CD4-positive, alpha-beta T cell treated with Interleukin-1 beta for 1 hour (primary cell): Measurements from ENCODE around the gene HSD11B1.
A peak's percentile ranks its signal among the peaks of the same experiment; 100 is the strongest.

Experiments
- DNase-seq, 2 donors: peaks; one replicate each; pipeline ENCODE4 v3.0.0-alpha.2; 2020 to 2022

Gene HSD11B1

DNA sequence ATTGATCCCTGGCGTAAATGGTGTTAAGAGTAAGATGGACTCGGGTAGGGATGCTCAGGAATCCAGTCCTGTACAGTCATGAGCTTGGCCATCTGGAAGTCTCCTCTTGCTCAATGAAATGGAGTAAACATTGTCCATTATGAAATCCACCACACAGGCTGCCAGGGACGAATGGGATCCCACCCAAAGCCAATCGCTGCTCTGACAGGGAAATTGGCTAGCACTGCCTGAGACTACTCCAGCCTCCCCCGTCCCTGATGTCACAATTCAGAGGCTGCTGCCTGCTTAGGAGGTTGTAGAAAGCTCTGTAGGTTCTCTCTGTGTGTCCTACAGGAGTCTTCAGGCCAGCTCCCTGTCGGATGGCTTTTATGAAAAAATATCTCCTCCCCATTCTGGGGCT is at the start of gene HSD11B1:
TSS of gene HSD11B1 (plus strand) at position 263 of the 400 bp plus-strand sequence. CDS start at position 360, 97 bp downstream.
- no peak for DNase-seq

DNA sequence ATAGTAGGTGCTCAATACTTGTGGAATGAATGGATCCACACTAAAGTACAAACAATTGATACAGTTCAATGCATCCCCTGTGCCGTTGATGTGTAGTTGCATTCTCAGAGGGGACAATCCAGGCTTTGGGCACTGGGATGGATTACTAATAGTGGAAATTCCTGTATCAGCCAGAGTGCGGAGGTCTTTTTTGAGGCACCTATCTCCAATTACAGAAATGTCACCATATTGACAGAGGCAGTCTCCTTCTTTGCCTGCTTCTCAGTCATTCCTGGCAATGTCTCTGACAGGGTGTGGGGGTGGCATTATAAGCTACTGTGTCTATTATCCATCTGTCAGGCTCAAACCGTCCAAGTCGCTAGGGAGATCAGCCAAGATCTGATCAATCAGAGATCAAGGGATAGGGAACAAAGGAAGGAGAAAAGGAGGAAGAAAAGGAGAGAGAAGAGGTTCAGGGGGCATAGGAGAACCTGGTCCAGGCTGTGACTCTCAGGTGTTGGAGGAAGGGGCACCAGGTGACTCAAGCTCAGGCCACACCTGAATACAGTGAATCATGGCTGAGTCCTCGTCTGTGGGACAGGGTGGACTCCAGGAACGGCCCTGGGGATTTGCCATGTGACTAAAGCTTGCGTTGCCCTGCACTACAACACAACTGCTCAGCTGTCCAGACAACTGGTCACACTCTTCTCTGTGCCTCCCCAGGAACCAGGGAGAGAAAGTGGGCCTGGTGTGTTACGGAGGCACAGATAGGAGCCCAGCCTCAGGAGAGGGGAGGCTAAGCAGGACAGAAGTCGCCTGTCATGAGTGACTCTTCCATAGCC is 49.0 kb upstream of the HSD11B1 start:
- no peak for DNase-seq

DNA sequence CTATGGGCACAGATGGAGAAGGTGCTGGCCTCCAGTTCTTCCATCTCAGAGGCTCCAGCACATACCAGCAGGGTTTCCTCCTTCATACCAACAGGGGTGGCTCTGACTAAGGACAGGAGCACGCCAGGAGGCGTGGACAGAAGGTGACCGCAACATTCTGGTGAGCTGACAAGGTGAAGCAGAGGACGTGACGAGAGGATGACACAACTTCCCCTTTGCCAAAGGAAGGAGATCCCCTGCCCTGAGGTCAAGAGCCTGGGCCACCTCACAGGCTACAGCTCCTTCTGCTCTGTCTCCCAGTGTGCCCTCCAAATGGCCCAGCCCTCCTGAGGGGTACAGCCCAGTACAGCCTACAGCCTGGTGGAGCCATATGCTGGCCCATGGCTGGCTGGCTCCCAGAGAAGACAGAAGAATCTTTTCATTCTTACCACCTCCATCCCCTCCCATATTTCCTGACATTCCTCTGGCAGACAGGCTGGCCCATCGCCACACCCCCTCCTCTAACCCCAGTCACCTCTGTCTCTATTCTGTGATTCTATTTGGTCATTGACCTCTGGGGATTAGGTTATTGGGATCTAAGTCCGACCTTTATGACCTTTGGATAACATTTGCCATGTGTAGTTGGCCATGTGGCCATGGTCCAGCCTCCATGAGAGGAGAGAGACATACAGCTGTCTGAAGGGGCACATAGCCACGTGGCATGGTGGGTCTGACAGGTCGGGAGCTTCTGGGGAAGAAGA is 47.3 kb upstream of the HSD11B1 start:
- peak; percentile 25 to 86 for DNase-seq

DNA sequence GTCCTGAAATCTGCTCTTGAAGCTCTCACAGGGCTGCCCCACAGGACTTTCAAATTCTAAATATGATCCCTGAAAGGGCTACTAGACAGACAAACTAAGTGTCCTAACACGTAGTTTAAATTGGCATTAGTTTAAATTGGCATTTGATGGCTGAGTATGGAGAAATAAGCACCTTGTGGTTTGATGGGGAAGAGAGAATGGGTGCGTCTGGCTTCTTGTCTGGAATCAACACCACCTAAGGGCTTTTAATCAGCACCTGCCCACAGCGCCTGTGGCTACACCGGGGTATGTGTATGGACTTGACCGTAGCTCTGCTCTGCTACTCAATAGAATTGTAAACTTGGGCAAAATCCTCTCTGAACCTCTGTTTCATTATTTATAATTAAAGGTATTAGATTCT is 46.7 kb upstream of the HSD11B1 start:
- DNase-seq = no peak

DNA sequence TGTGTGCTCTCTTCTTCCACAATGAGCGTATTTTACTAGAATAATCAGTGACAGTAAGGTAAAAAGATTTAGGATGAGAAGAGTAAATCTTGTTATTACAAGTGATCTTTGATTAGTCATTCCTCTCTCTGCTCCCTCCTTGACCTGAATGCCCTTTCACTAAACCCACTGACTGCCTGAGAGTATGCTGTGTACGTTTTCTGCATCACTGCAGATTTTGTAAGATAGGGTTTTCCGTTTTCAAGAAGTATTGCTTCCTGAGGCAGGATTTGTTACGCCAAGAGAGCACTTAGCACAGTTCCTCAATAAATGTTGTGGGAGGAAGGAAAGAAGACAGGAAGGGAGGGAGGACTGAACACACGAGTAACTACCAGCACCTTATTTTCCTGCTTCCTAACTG is 44.7 kb upstream of the HSD11B1 start:
- DNase-seq = peak in 1 of 2 donors; percentile 64

DNA sequence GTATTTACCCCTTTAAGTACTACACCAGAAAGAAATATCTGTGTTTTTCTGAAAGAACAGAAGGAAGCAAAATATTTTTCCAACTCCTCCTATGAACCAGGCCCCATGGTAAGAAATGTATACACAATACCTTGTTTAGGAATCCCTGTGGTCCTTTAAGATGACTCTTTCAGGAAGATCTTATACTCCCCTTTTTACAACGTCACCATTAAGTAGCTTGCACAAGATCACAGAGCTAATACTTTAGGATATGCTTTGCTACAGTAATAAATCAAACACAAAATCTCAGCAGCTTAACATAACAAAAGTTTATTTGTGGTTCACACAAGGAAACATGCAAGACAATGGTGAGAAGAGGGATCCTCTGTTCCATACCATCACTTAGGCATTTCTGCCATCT is 43.6 kb upstream of the HSD11B1 start:
- no peak for DNase-seq

DNA sequence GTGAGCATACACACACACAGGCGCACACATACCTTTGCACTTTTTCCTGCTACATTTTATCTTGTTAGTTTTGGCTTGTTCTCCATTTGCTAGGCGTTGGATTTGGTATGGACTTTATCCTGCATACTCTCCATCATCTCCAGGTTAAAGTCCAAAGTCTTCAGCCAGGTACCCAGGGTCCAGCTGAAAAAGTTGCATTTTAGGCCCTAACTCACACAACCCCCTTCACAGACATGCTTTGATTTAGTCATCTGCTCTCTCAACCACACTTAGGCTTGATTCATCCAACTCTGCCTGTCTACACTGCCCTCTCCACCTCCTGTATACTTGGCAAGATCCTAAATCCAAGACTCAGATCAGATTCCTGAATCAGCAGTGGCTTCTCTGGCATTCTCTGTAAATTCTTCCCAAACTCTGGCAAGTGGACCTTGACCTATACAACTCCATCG is 41.7 kb upstream of the HSD11B1 start:
- DNase-seq = no peak

DNA sequence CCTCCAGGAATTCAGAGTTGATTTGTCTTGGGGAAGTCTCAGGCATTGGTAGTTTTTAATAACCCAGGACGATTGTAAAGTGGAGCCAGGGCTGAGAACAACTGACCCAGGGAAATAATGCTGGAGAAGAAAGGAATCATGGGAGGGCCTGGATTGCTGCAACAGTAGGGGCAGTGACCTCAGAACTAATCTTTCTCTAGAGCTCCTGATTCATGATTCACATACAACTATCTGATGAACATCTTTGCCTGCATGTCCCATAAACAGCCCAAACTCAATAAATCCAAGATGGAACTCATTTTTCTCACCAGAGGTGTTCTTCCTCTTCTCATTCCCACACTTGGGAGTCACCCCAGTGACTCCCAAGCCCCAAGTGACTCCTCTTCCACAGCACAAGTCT is 37.5 kb upstream of the HSD11B1 start:
- DNase-seq = no peak

DNA sequence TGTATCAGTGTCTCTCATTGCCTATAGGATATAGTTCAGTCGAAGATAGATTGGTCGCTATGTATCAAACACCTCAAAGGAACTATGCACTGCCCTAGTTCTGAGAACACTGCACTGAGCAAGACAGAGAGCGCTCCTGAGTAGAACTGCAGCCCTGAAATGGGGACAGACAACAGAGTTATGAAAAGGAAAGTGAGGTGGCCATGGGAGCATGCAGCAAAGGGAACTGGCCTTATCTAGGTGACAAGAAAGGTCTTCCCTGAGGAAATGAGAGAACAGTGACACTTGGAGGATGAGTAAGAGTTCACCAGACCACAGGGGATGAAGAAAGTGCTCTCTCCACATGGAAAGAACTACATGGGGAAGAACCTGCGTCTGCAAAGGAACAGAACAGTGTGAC is 36.9 kb upstream of the HSD11B1 start:
- DNase-seq = no peak

DNA sequence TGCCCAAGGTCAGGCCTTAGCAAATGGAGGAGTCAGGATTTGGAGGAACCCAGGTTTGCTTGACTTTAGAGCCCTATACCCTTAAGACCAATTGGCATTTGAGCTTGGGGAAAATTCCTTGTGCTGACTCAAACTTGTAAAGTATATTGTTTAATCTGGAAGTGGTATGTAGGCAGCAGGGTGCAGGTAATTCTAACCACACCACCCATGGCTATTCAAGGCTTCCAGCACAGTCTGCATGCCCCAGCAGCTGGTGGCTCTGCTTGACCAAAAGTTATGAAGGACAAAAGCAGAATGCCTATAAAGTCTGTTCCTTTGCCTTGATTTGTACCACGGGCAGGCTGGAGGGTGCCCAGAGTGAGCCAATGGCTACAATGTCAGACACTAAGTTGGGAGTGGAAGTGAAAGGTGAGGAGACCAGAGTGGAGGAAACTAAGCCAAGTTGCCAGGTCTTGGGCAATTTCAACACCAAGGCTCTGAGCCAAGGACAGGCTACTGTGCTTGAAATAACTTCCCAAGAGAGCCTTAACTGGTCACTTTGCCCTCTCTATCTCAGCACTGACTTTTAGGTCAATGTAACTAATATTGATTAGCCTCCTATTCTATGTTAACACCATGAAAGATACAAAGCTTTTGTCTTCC is 34.1 kb upstream of the HSD11B1 start:
- no peak for DNase-seq

DNA sequence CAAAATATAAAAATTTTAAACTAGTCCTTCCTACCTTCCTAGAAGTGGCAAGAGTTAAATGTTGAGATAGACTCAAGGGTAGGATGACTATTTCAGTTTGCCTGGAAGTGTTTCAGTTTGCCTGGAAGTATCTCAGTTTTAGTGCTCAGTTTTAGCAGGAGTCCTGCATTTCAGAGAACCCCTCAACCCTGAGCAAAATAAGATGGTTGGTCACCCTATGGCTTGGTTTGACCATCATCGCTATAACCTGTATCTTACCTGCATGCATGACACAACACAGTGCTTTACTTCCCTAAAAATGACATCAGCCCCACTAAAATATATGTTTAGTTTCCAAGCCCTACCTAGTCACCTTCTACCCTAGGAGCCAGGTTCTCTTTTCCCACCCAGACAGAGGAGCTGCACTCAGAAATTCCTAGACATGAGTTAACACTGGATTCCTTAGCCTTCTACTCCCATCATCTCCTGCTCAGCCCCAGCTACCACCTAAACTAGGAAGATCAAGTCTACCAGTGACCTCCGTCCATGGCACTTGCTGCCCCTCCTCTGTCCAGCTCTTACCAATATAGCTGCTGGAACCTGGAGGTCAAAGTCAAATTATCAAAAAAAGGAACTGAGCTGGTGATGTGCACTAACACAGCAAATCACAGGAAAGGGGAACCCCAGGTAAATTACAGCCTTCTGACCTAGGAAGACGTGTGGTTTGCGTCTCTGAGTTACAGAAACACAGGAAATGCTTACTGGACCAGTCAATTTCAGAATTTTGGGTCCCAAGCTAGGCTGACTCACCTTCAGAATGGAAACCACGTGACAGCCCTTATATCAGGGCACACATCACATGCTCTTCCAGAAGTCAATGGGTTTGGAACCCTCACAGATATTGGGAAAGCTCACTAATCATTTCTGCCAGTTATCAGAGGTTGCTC is 31.7 kb upstream of the HSD11B1 start:
- peak; percentile 57 to 77 for DNase-seq

DNA sequence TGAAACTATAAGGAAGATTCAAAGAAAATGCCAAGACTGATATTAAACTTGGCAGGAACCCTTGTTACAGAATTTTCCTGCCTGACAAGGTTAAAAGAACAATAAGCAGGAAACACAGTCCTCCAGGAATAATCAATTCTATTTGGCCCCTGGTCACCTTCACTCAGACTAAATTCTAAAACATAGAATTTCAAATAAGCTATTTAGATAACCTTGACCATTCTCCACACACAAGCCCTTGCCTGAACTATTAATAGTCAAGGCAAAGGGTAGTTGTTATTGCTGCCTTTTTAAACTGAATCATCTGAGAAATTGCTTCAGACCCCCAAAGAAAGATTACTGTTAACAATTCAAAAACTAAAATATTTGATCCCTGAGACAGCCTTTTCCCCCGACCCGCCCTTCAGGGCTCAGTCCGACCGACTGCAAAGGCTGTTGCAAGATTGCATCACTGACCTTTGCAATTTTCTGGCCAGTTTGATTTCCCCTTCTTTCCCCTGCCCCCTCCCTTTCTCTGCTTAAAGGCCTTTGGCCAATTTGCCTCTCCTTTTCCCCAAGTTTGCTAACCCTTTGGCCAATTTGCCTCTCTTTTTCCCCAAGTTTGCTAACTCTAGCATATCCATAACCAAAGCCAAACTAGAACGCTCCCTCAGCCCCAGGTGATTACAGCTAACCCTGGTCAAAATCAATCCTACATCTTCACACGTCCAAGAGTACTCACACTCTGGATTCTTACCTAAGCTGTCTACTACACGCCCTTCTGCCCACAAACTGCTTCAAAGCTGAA is 30.8 kb upstream of the HSD11B1 start:
- DNase-seq = peak in 1 of 2 donors; percentile 52

DNA sequence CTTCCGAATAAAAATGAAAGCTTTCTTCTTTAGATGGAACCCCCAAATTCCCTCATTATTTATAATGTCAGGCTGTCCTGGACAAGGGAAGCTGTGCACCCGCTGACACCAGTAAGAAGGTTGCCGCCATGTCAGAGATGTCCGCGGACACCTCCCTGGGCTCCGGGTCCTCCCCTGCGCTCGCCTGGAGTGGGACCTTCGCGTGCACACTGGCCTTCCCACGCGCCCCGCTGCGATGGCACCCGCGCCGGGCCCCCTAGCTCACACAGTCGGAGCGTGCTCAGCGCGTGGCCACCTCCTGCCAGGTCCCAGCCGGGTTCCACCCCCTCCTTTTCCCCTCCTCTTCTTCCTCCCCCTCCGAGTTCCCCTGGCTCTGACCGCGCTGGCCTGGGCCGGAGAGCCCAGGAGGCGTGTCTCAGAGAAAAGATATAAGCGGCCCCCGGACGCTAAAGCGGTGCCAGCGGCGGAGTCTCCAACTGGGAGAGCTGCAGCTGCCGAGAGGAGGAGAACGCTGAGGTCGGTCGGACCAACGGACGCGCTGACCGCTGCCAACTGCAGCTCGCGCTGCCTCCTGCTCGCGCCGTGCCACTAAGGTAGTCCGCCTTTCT is 29.6 kb upstream of the HSD11B1 start, which contains the start of gene G0S2:
TSS of gene G0S2 (plus strand) at position 456 of the 608 bp plus-strand sequence. CDS start 273 bp downstream, outside the sequence.
- peak; percentile 30 to 80 for DNase-seq

DNA sequence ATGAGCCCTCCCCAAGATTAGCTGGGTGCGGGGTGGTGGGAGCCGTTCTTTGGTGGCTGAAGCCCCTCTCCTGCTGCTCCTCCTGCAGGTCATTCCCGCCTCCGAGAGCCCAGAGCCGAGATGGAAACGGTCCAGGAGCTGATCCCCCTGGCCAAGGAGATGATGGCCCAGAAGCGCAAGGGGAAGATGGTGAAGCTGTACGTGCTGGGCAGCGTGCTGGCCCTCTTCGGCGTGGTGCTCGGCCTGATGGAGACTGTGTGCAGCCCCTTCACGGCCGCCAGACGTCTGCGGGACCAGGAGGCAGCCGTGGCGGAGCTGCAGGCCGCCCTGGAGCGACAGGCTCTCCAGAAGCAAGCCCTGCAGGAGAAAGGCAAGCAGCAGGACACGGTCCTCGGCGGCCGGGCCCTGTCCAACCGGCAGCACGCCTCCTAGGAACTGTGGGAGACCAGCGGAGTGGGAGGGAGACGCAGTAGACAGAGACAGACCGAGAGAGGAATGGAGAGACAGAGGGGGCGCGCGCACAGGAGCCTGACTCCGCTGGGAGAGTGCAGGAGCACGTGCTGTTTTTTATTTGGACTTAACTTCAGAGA is 29.0 kb upstream of the HSD11B1 start:
- no peak for DNase-seq

DNA sequence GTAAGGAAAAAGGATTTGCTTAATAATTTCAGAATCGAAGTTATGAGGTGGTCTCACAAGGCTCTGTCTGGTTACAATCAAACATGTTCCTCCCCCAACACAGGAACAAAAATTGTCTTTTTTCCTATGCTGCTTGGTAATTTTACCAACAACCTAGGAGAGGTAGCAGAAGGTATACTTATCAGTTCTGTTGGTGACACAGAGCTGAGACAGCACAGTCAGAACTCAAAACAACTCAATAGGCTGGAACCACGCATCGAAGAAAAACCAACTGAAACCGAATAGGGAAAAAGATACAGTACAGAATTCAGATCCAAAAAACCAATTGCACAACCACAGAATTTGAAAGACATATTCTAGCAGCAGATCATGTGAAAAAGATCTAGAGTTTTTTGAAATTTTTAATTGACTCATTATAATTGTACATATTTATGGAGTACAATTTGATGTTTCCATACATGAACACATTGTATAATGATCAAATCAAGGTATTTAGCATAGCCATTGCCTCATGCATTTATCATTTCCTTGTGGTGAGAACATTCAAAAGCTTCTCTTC is 25.6 kb upstream of the HSD11B1 start:
- DNase-seq = no peak

DNA sequence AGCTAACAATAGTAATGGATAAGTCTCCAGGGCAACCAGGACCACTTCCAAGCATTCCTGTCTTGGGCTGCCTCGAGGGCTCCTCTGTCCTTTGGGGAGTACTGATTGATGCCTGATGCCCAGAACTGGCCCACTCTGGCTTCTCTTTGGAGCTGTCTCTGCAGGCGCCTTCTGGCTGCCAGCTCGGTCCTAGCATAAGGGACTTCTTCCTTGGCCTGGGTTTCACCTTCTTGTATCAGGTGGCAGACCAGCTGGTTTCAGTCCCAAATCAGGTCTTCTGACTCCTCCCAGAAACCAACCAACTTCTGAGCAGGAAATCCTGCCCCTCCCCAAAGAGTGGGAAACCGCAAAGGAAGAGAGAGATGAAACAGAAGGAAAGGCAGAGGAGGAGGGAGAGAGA is 18.8 kb upstream of the HSD11B1 start:
- DNase-seq = peak in 1 of 2 donors; percentile 56

DNA sequence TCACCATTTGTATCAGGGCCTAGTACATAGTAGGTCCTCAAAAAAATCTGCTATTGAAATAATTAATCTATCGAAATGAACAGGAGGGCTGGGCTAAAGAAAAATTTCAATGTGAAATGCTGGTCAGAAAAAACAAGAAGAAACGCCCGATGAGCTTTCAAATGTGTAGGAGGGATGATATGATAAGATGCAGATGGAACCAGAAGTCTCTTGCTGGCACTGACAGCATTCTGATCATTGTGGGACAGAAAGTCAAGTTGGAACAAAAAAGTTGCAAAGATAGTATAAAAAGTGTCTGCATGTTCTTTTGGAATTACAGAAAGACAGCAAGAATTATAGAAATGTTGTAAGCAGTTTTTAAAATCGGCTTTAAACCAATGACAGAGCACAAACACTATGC is 18.3 kb upstream of the HSD11B1 start:
- no peak for DNase-seq

DNA sequence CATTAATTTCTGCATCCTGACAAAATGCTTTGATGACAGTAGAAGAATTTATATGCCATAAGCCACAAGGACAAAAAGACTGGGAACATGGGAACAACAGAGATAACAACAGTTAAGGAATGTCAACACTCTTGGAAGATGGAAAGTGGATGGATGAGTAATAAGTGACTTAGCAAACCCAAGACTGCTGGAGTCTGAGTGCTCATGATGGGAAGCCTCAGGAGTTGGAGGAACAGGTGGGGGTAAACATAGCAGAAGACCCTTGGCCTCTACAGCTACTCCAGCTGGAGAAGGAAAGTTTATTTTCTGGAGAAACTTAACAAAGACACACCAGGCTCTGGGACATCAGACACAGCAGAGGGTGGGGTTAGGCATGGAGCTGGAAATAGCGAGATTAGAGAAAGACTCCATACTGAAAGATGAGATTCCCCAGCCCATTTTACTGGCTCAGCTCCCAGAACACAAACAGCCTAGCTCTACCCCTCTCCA is 15.9 kb upstream of the HSD11B1 start:
- DNase-seq = no peak

DNA sequence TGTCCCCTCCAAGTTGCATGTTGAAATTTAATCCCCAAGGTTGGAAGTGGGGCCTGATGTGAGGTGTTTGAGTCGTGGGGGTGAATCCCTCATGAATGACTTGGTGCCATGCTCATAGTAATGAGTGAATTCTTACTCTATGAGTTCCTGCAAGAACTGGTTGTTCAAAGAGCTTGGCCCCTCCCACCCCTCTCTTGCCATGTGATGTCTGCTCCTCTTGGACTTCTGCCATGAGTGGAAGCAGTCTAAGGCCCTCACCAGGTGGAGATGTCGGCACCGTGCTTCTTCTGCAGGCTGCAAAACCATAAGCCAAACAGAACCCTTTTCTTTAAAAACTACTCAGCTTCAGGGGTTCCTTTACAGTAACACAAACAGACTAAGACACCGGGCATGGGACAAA is 15.2 kb upstream of the HSD11B1 start:
- DNase-seq = no peak

DNA sequence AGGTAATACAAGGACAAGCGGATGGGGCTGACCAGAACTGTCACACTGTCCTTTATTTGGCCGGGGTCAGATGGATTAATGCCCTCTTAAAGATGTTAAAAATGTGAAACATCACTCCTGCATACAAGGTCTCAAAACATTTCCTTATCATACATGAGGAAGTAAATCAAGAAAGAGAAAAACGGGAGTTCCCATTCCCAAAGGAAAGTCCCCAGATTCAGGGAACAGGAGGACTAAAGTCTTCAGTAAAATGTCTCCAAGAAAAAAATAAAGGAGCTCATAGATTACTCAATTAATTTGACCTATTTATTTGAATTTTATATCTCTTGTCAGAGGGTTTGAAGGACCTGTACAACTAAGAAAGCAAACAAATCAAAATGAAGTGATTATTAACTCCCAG is 13.4 kb upstream of the HSD11B1 start:
- DNase-seq = no peak
